ENCODE measurements around the gene CSNK1E. TPM values are rescaled to one million over a fixed set of nuclear protein-coding genes. Genes with fewer than 3 reads are reported as not detected.

Gene CSNK1E
- total RNA-seq, 1 donor from 2014 or later, result 78.7 TPM

DNA sequence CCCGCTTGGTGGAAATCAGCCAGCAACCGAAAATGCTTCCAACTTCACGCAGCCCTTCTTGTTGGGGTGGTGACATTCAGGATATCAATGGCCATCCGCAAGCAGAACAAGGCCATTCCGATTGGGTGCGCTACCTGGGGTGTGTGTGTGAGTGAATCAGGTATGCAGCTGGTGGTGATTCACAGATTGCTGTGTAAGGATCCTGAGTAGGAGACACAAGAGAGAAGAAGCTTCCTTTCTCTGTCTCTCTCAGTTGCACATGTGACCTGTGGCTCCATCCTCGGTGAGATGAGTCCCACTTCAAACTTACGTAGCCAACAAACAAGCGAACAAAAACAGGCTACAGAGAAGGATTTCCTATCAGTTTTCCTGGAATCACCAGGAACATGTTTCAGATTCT is 34.8 kb downstream of the CSNK1E start:
- DNase-seq (ENCODE audit: low read depth in 2 of 2), result no peak

DNA sequence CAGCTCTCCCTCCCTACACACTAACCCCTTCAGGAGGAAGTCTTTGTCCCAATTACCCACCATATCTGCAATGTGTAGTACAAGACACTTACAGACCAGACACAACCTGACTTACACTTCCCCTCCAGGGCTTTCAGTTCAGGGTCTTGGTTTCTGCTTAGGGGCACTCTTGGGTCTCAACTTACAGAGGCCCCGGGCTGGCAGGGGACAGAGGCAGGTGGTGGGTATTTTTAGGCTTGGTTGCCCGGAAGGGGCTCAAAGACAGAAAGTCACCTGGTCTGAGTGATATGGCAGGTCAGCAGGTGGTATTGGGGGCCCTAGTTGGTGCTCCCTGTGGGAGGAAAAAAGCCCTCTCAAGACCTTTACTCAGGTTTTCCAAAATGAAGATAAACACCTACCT is 41.1 kb downstream of the CSNK1E start:
- DNase-seq (ENCODE audit: low read depth in 2 of 2), result no peak

DNA sequence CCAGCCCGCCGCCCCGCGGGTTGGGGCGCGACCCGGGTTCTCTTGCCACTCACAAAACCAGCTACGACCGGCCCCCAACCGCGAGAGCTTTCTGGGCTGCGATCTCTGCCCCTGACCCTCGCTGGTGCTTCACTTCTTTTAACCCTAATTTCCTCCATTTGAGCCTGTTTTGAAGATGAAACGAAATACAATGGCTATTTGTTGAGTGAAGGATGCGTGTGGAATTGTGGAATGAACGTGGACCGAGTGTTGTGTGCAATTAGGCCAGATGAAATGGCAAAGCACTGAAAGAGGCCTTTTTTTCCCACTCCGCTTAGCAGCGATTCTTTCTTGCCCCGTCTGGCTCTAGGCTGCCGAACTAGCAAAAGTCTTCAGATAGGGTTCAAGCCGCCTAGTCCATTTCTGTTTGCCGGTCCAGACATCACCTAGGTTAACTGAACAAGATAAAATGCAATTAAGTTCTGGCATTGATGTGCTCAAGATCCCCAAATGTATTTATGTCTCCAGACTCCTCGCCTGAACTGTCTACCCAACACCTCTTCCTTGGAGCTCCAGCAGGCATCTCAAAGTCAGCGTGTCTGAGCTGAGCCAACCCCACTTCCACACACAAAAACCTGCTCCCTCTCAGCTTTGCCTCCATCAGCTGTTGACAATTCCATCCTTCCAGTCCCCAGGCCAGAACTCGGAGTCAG is 44.0 kb downstream of the CSNK1E start:
- peak in 1 of 2 donors; percentile 23 for DNase-seq (ENCODE audit: low read depth in 2 of 2)

DNA sequence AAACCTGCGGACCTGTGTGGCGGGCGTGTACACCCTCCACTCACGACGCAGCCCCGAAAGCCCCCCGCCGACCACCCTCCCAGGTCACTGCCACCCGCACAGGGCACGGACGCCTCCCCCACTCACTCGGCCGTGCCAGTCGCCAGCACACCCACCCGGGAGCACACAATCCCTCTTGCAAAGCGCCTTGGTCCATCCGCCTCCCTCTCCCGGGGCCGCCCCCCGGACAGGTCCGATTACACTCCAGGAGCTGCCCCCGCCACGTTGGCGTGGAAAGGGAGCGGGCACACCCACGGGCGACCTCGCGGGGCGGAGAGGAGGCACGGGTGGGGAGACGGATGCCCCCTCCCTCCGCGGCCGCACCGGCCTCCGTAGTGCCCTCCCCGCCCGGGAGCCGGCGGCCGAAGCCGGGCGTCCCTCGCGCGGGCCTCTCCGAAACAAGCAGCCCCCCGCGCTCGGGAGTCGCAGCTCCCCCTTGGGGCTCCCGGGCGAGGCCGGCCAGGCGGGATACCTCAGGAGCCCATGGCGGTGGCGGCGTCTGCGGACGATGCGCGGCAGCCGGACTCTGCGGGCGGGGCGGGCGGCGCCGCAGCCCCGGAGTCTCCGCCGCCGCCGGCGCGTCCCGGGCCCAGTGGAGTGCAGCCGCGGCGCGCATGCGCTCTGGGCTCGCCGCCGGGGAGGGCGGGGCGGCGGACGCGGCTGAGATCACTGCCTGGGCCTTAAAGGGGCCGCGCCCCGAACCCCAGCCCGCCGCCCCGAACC is 44.7 kb downstream of the CSNK1E start, which contains the start of gene TMEM184B:
TMEM184B (minus strand) TSS at position 638 of the 762 bp plus-strand sequence. CDS start 25,049 bp downstream, outside the sequence.
- DNase-seq (ENCODE audit: low read depth in 2 of 2), result peak in 1 of 2 donors; percentile 75

DNA sequence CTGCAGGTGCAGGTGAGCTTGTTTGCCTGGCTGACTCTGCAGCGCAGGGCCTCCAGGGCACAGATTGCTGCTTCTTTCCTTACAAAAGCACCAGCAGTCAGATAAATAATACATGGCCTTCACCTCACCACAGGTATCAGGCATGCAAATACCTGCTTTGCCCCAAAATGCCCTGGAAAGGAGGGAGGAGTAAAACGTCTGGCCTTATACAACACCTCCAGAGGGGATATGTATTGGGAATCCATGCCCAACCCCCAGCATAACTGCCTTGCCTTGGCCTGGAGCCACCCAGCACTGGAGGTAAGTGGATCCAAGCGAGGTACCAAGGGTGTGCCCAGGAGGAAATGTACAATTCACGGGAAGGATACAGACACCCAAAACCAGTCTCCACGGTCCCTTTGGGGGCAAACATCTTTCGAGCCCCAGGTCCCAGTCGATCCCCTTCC is 45.3 kb downstream of the CSNK1E start:
- no peak for DNase-seq (ENCODE audit: low read depth in 2 of 2)

DNA sequence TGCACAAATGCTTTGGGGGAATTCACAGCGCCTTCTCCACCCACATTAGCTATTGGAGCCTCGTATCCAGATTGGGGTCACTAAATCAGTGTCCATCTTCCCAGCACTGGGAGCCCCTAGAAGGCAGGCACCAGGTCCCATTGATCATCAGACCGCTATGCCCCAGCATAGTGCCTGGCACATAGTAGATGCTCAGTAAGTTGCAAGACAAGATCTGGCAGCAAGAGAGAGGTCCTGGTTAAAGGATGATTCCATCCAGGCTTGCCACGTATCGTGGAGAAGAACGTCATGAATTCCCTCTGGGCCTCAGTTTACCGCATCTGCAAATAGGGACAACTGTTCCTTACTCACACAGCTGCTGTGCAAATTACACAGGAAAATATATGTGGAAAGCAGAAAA is 46.1 kb downstream of the CSNK1E start:
- DNase-seq (ENCODE audit: low read depth in 2 of 2), result no peak

DNA sequence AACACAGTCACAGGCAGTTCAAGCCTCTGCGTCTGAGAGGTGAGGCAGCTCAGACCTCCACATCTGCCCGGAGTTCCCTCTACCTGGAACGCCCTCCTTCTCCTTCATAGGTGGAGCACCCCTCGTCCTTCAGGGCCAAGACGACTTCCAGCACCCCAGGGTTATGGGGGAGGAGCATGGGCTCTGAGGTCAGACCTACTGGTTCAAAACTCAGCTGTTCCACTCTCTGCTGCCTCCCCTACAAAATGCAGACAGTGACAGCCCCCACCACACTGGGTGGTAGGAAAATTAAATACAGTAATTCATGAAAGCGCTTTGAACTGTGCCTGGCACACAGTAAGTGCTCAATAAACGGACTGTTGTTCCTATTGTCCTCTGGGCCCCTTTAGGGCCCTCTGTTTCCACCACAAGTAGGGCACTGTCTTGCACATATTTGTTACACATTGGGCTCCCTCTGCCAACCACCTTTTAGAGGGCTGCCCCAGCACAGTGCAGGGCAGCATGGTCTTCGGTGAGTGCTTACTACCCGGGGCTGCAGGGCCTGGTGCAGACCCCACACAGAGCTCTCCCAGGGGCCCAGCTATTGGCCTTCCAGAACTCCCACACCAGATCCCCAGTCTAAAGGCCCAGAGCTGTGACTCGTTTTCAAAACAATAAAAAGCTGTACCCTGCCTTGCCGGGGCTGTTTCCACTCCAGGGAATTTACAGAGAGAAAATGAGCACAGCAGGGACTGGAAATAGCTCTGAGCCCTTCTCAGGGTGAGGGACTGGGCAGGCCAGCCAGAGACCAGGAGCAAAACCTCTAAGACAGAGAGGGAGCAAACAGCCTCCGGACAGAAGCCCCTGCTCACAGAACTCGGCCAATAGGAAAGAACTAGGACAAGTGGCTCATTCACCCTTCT is 46.9 kb downstream of the CSNK1E start:
- no peak for DNase-seq (ENCODE audit: low read depth in 2 of 2)

DNA sequence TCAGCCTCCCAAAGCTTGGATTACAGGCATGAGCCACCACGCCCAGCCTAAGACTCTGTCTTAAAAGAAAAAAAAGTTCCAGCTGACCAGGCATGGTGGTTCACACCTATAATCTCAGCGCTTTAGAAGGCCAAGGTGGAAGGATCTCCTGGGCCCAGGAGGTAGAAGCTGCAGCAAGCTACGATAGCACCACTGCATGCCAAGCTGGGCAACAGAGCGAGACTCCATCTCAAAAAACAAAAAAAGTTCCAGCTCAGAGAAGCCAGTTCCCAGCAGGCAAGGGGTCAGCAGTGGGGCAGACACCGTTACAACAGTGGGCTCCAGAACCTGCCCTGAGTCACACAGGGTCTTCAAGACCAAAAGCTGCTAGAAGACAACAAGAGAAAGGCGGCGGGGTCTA is 47.8 kb downstream of the CSNK1E start:
- DNase-seq (ENCODE audit: low read depth in 2 of 2), result no peak

DNA sequence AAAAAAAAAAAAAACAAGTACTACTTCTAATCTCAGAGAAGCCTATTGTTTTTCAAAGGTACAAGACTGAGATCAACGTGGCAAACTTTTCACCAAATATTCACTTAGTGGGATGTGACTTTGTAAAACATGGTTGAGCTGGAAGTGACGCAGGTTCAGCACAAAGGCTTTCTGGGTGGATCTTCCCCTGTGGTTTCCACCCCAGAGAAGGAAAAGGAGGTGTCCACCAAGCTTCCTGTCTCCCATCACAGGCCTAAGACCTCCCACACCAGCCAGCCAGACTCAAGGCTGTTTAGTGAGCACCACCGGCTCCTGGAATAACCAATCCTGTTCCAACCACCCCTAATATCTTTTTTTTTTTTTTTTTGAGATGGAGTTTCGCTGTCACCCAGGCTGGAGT is 50.1 kb downstream of the CSNK1E start:
- DNase-seq (ENCODE audit: low read depth in 2 of 2), result peak; percentile 51 to 77

DNA sequence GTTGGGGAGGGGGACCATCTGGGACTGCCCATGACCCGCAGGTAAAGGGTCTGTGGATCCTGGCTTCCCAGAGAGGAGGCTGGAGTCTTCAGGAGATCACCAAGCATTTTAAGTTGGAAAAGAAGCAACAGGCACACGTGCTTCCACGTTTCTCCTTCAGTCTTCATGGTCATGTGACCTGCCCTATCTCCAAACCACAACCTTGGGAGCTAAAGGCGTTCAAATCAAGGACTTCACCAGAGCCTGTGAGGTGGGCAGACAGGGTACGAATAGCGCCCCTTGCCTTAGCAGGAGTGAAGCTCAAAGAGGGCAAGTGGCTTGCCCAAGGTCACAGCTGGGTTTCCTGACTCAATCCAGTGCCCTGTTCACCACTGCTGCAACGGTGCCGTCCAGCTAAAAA is 51.1 kb downstream of the CSNK1E start:
- DNase-seq (ENCODE audit: low read depth in 2 of 2), result no peak

DNA sequence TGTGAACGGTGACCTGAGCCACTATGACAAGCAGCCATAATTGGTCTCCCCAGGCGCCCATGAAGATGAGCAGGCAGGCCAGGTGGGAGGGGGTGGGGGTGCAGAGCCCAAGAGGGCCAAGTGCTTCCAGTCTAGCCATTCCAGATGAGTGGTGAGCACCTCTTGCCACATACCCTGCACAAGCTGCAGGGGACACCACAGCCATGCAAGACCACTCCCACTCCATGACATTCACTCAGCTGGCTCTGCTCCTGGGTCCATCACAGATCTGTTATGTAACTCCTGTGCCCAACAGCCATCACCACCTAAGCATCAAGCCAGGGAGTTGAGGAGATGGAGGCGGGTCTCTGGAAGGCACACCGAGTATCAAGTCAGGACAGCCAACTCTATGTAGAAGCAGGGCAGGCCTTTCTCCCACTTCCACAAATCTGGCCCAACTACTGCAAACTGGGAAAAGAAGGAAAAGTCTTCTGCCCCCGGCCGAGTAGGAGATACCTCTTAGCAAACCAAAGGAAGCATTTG is 52.9 kb downstream of the CSNK1E start:
- DNase-seq (ENCODE audit: low read depth in 2 of 2), result no peak

DNA sequence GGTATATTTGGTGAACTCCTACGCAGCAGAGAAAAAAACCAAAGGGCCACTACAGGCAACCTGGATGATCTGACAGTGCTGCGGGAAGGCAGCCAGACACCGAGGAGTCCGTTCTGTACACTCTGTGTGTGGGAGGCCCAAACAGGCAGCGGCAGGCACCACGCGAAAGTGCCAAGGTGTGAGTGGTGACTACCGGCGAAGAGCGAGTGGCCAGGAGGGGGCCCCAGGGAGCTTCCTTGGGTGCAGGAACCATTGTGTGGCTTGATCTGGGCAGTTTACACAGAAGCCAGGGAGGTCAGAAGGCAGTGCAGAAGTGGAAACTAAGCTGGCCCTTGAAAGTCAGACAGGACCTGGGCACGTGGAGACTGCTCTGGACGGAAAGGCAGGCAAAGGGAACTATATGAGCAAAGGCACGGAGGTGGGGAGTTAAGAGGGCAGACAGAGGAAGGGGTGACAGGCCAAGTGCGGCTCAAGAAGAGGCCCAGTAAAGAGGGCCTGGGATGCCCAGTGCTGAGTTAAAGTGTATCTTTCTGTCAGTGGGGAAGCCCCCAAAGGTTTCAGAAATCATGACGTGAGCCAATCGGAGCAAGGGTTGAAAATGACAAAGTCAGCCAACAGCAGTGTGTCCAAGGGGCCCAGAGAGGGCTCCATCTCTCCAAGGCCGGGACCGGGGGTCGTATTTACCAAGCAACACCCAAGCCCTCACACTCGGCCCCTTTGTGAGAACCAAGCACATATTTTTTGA is 55.0 kb downstream of the CSNK1E start:
- DNase-seq (ENCODE audit: low read depth in 2 of 2), result peak in 1 of 2 donors; percentile 44

DNA sequence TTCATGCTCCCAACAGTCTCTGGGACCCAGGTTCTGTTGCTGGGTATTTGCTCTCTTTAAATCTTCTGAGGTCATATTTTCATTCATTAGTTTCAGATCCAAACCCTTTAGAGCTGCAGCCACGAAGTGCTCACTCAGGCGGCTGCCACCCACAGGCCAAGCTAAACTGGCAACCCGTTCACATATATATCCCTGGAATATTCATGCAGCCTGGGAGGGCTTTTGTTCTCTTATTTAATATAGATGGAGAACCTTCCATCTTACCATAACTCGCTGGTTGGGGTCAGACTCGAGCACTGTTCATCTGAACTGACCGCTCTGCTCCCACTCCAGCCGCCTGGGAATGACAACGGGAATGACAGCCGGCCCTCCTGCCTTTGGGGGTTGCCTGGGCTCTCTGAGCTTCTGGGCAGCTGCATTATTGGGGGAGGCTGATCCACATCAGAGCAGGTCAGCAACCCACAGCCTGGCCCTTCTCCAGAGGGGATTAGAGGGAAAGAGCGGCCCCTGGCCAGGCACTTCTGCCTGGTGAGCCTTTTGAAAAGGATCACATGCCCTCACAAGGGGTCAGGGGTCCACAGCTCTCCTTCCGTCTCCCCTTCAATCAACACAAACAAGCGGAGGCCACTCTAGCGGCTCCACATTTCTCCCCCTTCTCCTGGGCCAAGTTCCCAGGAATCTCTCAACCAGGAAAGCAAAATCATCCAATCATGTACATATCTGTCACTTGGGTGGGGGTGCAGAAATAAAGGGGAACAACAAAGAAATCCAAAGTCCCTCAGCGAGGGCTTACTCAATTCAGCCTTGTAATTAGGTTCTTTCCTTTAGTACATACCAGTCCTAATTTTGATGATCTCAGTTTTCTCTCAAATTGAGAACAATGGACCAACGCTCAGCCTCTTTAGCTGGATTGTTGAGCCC is 56.2 kb downstream of the CSNK1E start:
- DNase-seq (ENCODE audit: low read depth in 2 of 2), result no peak

DNA sequence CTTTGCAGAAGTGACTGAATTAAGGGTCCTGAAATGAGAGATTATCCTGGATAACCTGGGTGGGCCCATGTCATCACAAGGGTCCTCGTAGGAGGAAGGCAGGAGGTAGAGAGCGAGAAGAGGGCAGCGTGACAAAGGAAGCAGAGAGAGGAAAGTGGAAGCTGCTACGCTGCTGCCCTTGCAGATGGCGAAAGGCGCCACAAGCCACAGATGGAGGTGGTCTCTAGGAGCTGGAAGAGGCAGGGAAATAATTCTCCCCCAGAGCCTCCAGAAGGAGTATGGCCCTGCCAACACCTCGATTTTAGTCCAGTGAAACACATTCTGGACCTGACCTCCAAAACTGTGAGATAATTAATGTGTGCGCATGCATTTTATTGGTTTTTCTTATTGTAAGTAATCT is 57.9 kb downstream of the CSNK1E start:
- no peak for DNase-seq (ENCODE audit: low read depth in 2 of 2)

DNA sequence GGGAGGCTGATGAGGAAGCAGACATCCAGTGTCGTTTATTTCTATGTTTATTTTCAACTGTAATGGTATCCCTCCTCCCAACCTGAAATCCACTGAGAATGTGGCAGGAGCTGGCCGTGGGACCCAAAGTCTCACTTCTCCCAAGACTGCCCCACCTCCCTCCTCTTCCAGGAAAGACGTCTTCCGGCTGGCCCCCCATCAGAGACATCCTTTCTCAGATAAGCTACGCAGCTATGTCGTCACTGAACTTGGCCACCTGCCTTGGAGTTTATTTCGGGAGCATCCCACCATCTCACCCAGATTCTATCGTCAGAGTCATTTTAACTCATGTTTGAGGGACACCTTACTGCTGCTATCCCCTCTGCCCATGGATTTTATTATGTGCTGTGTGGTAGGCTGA is 58.3 kb downstream of the CSNK1E start:
- peak in 1 of 2 donors; percentile 23 for DNase-seq (ENCODE audit: low read depth in 2 of 2)

DNA sequence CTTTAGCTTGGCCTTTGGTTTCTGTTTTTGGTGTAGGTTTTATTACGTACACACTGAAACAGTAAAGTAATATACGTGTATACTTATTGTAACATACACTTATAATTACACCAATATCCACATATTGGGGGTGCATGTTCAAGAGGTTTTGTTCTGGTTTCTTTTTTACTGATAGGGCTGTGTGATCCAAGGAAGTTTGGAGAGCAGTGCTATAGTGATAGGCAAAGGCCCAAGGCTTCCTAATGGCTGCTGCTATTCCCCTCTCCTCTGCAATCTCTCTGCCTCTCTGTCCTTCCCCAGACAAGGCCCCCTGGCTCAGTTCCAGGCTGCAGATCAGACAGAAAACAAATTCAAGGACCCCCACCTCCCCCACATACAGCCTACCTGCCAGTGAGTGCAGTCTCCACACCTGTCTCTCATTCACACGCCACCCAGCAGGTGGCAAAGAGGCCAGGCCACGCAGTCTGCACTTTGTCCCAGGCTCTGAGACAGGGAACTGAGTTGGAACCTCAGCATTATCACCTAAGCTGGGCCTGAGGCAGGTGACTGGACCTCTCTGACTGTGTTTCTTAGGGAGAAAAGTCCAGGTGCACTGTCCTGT is 59.5 kb downstream of the CSNK1E start:
- DNase-seq (ENCODE audit: low read depth in 2 of 2), result no peak

DNA sequence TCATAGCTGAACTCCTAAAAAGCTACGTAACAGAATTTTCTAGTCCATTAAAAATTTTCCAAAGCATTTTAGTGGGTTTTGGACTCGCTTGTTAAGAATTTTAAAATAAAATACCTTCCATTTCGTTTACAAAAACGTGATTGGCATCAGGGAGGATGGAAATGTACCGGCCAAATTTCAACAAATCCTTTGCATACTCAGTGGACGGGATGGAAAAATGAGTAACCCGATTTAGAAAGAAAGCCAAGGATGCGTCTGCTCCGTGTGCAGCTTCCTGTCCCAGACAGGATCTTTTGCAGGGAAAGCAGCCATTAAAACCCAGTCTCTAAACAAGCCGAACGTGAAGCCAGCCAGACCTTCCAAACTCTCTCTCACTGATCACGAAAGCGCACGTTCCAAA is 60.1 kb downstream of the CSNK1E start:
- peak; percentile 87 to 92 for DNase-seq (ENCODE audit: low read depth in 2 of 2)

DNA sequence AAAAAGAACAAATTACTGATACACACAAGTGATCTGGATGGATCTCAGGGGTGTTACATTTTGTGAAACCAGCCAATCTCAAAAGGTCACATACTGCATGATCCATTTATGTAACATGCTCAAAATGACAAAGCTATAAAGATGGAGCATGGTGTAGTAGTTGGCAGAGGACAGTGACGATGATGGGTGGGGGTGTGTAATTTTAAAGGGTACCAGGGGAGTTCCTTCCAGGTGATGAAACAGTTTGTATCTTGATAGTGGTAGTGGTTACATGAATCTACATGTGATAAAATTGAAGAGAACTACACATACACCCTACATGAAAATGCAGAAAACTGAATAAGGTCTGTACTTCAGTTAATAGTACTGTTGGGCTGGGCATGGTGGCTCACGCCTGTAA is 61.5 kb downstream of the CSNK1E start:
- DNase-seq (ENCODE audit: low read depth in 2 of 2), result no peak

DNA sequence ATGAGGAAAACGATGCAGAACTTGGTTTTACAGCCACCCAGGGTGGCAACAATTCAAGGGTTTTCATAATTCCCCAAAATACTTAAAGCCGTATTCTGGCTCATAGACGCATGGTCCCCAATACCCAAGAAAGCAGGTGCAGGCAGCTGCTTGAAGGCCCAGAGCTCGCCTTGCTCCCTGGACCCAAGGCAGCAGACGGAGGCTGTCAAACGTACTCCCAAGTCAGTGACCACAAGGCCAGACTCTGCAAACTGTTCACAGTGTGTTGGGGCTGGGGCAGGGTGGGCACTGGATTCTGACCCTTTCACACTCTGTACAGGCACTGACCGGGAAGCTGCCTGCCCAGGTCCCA is 65.9 kb downstream of the CSNK1E start:
- DNase-seq (ENCODE audit: low read depth in 2 of 2), result no peak

Measured in dermis microvascular lymphatic vessel endothelial cell (primary cell).